ENCODE measurements around the gene PRPH. TPM values are rescaled to one million over a fixed set of nuclear protein-coding genes. Genes with fewer than 3 reads are reported as not detected.

Gene PRPH
- total and polyA plus RNA-seq, 2 donors from 2014 or later, result 0.71 to 2.7 TPM

DNA sequence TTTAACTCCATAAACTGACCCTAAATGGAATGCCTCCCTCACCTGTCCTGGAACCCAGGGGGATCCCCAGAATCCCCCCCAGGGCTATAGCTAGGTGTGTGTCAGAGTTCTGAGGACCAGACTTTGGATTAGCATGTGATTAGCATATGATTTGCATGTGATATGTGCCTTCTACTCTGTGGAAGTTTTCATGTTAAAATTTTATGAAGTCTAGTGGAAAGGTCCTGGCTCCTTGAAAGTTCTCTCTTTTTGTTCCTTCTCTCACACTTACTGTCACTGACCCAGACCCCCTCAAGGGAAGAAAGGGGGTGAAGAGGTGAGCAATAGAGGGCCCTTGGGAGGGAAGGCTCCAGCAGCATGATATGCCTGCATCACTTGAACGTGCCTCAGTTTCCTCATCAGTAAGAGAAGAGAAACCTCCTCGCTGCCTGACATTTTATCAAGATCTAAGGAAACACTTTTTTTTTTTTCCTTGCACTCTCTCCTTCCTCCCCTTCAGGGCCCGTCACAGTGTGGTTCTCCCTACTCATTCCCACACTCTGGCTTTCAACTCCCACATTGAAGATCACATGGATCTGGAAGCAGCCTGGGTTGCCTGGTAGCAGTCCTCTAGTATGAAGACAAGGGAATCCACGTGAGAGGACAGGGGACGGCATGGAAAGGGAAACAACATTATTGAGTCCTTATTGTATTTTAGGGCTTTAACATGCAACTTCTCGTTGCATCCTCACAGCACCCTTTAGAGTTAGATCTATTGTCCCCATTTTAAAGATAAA lies 45.3 kb downstream of the PRPH start:
- FAIRE-seq, result no peak
- no peak overlapping the region for H3K9ac ChIP-seq (ENCODE audit: low read length in 3 of 3)
- TF ChIP-seq, protein P1, sequence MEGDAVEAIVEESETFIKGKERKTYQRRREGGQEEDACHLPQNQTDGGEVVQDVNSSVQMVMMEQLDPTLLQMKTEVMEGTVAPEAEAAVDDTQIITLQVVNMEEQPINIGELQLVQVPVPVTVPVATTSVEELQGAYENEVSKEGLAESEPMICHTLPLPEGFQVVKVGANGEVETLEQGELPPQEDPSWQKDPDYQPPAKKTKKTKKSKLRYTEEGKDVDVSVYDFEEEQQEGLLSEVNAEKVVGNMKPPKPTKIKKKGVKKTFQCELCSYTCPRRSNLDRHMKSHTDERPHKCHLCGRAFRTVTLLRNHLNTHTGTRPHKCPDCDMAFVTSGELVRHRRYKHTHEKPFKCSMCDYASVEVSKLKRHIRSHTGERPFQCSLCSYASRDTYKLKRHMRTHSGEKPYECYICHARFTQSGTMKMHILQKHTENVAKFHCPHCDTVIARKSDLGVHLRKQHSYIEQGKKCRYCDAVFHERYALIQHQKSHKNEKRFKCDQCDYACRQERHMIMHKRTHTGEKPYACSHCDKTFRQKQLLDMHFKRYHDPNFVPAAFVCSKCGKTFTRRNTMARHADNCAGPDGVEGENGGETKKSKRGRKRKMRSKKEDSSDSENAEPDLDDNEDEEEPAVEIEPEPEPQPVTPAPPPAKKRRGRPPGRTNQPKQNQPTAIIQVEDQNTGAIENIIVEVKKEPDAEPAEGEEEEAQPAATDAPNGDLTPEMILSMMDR (IDR thresholded peaks at IDR 0.05; ENCODE audit: borderline replicate concordance, extremely low read depth, insufficient read depth), result no peak
- no peaks in the 10 kb centered on the region for H3K9me3 ChIP-seq (ENCODE audit: control insufficient read depth in 2 of 3, insufficient read depth in 1 of 3, low read length in 3 of 3)
- H3K4me3 ChIP-seq (ENCODE audit: low read length in 3 of 3), result no peak overlapping the region
- intact Hi-C loops (cut with DNase I), result no loop called here
- H3K36me3 ChIP-seq (ENCODE audit: control insufficient read depth in 2 of 3, insufficient read depth in 3 of 3, low read length in 3 of 3), result no peaks in the 10 kb centered on the region
- no peak for DNase-seq
- peaks cover 3 to 21% (median 14%) of the 10 kb centered on the region in 3 donors for H3K4me1 ChIP-seq (ENCODE audit: control insufficient read depth in 2 of 3, insufficient read depth in 2 of 3, low read depth in 1 of 3, low read length in 3 of 3)
- H3K27ac ChIP-seq (ENCODE audit: low read depth in 2 of 2, low read length in 2 of 2), result no peak overlapping the region
- peaks cover 8% of the 10 kb centered on the region for H3K27me3 ChIP-seq (ENCODE audit: control insufficient read depth, insufficient read depth, low read length)

DNA sequence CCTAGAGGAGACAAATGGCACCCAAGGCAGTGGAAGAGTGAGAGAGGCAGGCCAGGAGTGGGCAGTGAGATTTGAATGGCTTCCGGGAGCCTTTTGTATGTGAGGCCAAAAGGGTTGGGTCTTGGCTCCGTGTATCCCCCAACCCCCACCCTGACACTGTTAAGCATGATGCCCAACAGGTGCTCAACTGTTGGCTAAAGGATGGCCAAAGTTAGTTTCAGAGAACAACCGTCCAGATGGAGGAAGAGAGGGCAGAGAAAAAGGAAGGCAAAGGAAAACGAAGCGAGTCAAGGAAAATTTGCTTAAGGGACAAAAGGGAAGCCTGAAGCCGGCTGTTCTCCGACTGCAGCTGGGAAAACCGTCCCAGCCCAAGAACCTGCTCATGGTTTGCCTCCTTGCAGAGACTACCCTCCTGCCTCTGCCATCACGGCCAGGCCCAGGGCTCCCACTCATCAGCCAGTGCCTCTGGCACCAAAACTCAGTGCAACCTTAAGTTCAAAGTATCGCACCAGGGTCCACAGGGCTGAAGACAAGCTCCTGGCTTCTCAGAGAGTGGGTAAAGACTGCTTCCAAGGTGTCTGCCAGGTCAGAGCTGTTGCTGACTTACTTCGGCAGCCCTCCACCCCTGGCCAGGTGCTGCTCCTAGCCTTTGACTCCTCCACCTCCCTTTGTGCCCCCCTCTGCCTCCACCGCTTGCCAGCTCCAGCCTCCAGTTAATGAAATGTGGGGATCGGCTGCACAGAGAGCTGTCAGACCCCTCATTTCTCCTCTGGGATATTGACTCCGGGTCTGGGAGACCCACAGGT lies 46.2 kb downstream of the PRPH start:
- peaks cover 4% of the 10 kb centered on the region for H3K27me3 ChIP-seq (ENCODE audit: control insufficient read depth, insufficient read depth, low read length)
- peaks cover 3 to 28% (median 14%) of the 10 kb centered on the region in 3 donors for H3K4me1 ChIP-seq (ENCODE audit: control insufficient read depth in 2 of 3, insufficient read depth in 2 of 3, low read depth in 1 of 3, low read length in 3 of 3)
- H3K9ac ChIP-seq (ENCODE audit: low read length in 3 of 3), result no peak overlapping the region

DNA sequence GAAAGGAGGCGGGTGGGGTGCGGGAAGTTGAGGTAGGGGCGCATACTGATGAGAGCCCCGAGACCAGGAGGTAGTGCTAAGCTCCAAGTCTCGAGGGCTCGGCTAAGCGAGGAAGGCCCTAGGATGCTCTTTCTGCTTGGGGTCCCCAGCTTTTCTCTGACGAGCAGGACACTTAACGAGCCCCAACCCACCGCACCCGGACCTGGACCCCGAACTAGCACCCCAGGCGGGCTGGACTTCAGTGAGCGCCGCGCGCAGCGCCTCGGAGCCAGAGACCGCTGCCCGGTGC lies 46.8 kb downstream of the PRPH start:
- FAIRE-seq (no peak), DNase-seq (no peak)
- TF ChIP-seq, protein P1 (IDR thresholded peaks at IDR 0.05; ENCODE audit: borderline replicate concordance, extremely low read depth, insufficient read depth), result no peak
- H3K4me1 ChIP-seq (ENCODE audit: control insufficient read depth in 2 of 3, insufficient read depth in 2 of 3, low read depth in 1 of 3, low read length in 3 of 3), result peaks cover 3 to 27% (median 17%) of the 10 kb centered on the region in 3 donors
- H3K9me3 ChIP-seq (ENCODE audit: control insufficient read depth in 2 of 3, insufficient read depth in 1 of 3, low read length in 3 of 3), result no peaks in the 10 kb centered on the region
- no peaks in the 10 kb centered on the region for H3K36me3 ChIP-seq (ENCODE audit: control insufficient read depth in 2 of 3, insufficient read depth in 3 of 3, low read length in 3 of 3)
- no peak overlapping the region for H3K27ac ChIP-seq (ENCODE audit: low read depth in 2 of 2, low read length in 2 of 2)
- no peak overlapping the region for H3K9ac ChIP-seq (ENCODE audit: low read length in 3 of 3)
- H3K4me3 ChIP-seq (ENCODE audit: low read length in 3 of 3), result no peak overlapping the region
- no peaks in the 10 kb centered on the region for H3K27me3 ChIP-seq (ENCODE audit: control insufficient read depth, insufficient read depth, low read length)
- intact Hi-C loops (cut with DNase I), result no loop called here

More for the DNA sequence above, 46.2 kb downstream of the PRPH start:
- Histone ChIP-seq H3K36me3 (ENCODE audit: control insufficient read depth in 2 of 3, insufficient read depth in 3 of 3, low read length in 3 of 3) (no peaks in the 10 kb centered on the region), H3K4me3 (ENCODE audit: low read length in 3 of 3) (no peak overlapping the region), H3K27ac (ENCODE audit: low read depth in 2 of 2, low read length in 2 of 2) (no peak overlapping the region), H3K9me3 (ENCODE audit: control insufficient read depth in 2 of 3, insufficient read depth in 1 of 3, low read length in 3 of 3) (no peaks in the 10 kb centered on the region)
- no peak for FAIRE-seq
- DNase-seq, result peak in 1 of 5 donors; percentile 41
- intact Hi-C loops (cut with DNase I), result no loop called here
- TF ChIP-seq, protein P1 (IDR thresholded peaks at IDR 0.05; ENCODE audit: borderline replicate concordance, extremely low read depth, insufficient read depth), result no peak
